ENCODE data around the gene C10orf90.

Gene C10orf90

GRCh38 chr10:126502441-126502840 lies 168.1 kb downstream of the C10orf90 start:
- no peaks in the 10 kb centered on the region for H3K36me3 Mint-ChIP-seq (ENCODE audit: low read depth)
- no peaks in the 10 kb centered on the region for H3K4me1 Mint-ChIP-seq
- H3K9me3 Mint-ChIP-seq: no peaks in the 10 kb centered on the region
- no peak overlapping the region for H3K27ac Mint-ChIP-seq
- H3K27me3 Mint-ChIP-seq (ENCODE audit: low read depth): peaks cover 16% of the 10 kb centered on the region
- H3K4me3 Mint-ChIP-seq: no peak overlapping the region
- TF ChIP-seq, protein P1, sequence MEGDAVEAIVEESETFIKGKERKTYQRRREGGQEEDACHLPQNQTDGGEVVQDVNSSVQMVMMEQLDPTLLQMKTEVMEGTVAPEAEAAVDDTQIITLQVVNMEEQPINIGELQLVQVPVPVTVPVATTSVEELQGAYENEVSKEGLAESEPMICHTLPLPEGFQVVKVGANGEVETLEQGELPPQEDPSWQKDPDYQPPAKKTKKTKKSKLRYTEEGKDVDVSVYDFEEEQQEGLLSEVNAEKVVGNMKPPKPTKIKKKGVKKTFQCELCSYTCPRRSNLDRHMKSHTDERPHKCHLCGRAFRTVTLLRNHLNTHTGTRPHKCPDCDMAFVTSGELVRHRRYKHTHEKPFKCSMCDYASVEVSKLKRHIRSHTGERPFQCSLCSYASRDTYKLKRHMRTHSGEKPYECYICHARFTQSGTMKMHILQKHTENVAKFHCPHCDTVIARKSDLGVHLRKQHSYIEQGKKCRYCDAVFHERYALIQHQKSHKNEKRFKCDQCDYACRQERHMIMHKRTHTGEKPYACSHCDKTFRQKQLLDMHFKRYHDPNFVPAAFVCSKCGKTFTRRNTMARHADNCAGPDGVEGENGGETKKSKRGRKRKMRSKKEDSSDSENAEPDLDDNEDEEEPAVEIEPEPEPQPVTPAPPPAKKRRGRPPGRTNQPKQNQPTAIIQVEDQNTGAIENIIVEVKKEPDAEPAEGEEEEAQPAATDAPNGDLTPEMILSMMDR (IDR thresholded peaks at IDR 0.05; ENCODE audit: unreplicated experiment in 3 of 3): no peak

DNA sequence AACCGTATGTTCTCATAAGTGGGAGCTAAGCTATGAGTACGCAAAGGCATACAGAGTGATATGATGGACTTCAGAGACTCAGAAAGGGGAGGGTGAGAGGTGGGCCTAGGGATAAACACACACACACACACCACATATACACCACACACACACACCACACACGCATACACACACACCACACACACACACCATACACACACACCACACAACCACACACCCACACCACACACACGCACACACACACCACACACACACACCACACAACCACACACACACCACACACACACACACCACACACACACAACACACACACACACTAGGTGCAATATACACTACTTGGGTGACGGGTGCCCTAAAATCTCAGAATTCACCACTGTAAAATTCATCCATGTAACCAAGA lies 168.7 kb downstream of the C10orf90 start:
- Mint-ChIP-seq H3K36me3 (ENCODE audit: low read depth) (no peaks in the 10 kb centered on the region), H3K4me1 (no peaks in the 10 kb centered on the region), H3K27ac (no peak overlapping the region), H3K4me3 (no peak overlapping the region), H3K27me3 (ENCODE audit: low read depth) (peaks cover 16% of the 10 kb centered on the region), H3K9me3 (no peaks in the 10 kb centered on the region)
- TF ChIP-seq, protein P1 (IDR thresholded peaks at IDR 0.05; ENCODE audit: unreplicated experiment in 3 of 3): no peak

GRCh38 chr10:126500866-126501265 lies 169.6 kb downstream of the C10orf90 start:
- H3K27ac Mint-ChIP-seq: no peak overlapping the region
- no peaks in the 10 kb centered on the region for H3K36me3 Mint-ChIP-seq (ENCODE audit: low read depth)
- no peak overlapping the region for H3K4me3 Mint-ChIP-seq
- TF ChIP-seq, protein P1 (IDR thresholded peaks at IDR 0.05; ENCODE audit: unreplicated experiment in 3 of 3): no peak
- H3K9me3 Mint-ChIP-seq: no peaks in the 10 kb centered on the region
- H3K4me1 Mint-ChIP-seq: no peaks in the 10 kb centered on the region
- peaks cover 10% of the 10 kb centered on the region for H3K27me3 Mint-ChIP-seq (ENCODE audit: low read depth)

DNA sequence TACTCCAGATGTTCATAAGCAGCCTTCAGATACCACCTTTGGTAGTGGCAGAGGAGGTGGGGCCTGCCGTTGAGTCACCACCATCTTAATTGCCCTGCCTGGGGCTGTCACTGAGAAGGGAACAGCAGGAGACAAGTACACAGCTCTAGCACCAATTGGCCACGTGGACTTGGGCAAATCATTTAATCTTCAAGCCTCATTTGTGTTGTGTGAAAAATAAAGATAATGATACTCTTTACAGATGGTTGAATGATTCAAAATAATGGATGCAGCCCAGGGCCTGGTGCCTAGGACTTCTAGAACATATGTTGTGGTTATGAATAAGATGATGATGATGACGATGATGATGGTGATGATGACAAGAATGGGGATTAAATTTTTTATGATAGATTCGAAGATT lies 170.3 kb downstream of the C10orf90 start:
- Mint-ChIP-seq H3K36me3 (ENCODE audit: low read depth) (no peaks in the 10 kb centered on the region), H3K27ac (no peak overlapping the region), H3K4me3 (no peak overlapping the region), H3K27me3 (ENCODE audit: low read depth) (peaks cover 8% of the 10 kb centered on the region), H3K4me1 (no peaks in the 10 kb centered on the region), H3K9me3 (no peaks in the 10 kb centered on the region)
- TF ChIP-seq, protein P1 (IDR thresholded peaks at IDR 0.05; ENCODE audit: unreplicated experiment in 3 of 3): no peak

DNA sequence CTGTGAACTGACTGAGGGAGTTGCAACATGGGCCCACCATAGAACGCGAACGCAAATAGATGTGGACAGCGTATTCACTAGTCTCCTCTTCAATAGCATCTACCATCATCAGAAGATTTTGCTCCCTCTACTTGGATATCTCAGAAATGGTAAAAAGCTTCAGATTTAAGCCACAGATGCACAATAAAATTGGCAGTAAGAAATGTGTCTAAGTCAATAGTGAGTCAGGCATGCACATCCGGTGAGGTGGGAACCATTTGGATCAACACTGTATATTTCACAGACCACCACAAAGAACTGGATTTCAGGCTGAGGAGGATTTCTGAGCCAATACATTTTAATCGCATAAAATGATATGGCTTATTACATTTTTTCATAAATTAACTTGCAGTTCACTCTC lies 170.7 kb downstream of the C10orf90 start:
- H3K4me3 Mint-ChIP-seq: no peak overlapping the region
- no peak overlapping the region for H3K27ac Mint-ChIP-seq
- H3K9me3 Mint-ChIP-seq: no peaks in the 10 kb centered on the region
- peaks cover 8% of the 10 kb centered on the region for H3K27me3 Mint-ChIP-seq (ENCODE audit: low read depth)
- H3K4me1 Mint-ChIP-seq: no peaks in the 10 kb centered on the region
- TF ChIP-seq, protein P1 (IDR thresholded peaks at IDR 0.05; ENCODE audit: unreplicated experiment in 3 of 3): no peak
- H3K36me3 Mint-ChIP-seq (ENCODE audit: low read depth): no peaks in the 10 kb centered on the region

DNA sequence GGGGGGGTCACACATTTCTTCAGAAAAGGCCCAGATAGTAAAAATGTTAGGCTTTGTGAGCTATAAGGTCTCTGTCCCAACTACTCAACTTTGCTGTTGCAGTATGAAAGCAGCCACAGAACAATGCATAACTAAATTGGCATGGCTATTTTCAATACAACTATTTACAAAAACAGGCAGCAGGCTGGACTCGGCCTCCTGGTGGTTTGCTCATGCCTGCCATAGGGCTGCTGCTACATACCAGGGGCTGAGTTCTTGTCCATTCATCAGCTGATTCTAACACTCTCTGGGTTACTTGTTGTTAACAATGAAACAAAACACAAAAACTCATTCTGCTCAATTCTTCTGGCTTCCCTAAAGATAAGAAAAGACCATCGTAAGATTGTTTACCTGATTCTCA lies 172.8 kb downstream of the C10orf90 start:
- Mint-ChIP-seq H3K36me3 (ENCODE audit: low read depth) (no peaks in the 10 kb centered on the region), H3K27ac (no peak overlapping the region), H3K4me3 (no peak overlapping the region), H3K27me3 (ENCODE audit: low read depth) (peaks cover 3% of the 10 kb centered on the region), H3K4me1 (no peaks in the 10 kb centered on the region), H3K9me3 (no peaks in the 10 kb centered on the region)
- TF ChIP-seq, protein P1 (IDR thresholded peaks at IDR 0.05; ENCODE audit: unreplicated experiment in 3 of 3): no peak

All from nephron (organoid).